RPMI7951 (cell line): ENCODE measurements around the gene CABLES2. TPM values are rescaled to one million over a fixed set of nuclear protein-coding genes. Genes with fewer than 3 reads are reported as not detected.

Experiments
- DNase-seq: peaks from one replicate; pipeline ENCODE4 v3.0.0-alpha.2; 2012; ENCODE audit warnings: low read depth
- total RNA-seq: library from RNA; depleted of rRNA; stranded (reverse); fragments of >200 nt; shearing (Covaris generic); gene quantifications from 2 replicates; pipeline ENCODE4 v1.2.3, GENCODE V29; 2014; rRNA removed

Gene CABLES2
- total RNA-seq, 1 experiment from 2014 or later: 4.7 TPM

DNA sequence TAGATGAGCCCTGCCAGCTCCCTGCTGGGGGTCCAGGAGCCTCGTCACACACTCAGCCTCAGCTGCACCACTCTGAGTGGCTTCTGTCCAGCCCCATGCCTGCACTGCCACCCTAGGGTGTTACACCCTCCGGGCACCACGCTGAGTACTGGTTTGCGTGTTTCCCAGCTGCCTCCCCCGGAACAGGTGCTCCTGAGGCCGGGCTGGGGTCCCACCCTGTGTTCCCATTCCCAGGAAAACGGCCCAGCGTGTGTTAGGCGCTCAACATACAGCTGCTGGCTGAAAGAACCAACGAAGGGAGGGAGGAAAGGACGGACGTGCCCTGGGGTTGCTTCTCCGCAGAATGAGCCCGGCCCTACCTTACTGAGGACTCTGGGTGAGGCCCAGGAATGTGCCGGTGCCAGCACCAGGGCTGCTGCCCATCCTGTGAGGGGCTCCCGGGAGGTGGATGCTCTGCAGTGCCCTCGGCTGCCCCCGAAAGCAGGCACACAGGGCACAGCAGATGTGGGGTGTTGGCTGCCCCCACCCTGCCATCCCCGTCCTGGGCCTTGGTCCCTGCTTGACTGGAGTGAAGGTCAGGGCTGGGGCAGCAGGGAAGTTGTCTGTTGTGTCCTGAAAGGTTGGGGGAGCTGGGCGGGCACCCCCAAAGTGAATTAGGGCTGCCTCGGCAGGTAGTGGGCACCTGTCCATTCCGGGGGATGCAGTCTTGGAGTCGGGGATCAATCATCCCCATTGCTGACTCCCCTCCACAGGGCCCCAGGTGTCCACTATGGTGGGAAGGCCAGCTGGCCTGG is 56.3 kb downstream of the CABLES2 start:
- DNase-seq: no peak

DNA sequence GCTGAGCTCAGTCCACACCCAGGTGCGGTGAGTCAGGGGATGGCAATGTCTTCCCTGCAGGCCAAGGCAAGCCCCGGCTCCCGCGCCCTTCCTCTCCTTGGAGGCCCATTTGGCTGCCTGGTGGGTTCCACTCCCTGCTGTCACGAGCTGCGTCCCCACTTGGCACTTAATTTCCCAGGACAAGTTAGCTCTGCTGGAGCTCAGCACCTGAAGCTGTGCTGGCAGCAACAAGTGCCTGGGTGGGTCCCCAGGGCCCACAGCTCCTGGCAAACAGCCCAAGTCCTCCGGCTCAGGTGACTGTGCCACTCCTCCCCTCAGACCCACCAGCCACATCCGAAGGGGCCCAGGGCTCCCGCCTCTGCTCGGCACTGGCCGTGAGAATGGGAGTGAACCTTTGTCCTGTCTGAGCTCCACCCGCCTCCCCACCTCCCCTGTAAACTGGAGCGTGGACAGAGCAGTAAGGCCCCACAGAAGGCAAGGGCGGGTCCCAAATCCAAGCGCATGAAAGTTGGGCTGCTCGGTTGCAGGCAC is 56.9 kb downstream of the CABLES2 start:
- peak; percentile 66 for DNase-seq

DNA sequence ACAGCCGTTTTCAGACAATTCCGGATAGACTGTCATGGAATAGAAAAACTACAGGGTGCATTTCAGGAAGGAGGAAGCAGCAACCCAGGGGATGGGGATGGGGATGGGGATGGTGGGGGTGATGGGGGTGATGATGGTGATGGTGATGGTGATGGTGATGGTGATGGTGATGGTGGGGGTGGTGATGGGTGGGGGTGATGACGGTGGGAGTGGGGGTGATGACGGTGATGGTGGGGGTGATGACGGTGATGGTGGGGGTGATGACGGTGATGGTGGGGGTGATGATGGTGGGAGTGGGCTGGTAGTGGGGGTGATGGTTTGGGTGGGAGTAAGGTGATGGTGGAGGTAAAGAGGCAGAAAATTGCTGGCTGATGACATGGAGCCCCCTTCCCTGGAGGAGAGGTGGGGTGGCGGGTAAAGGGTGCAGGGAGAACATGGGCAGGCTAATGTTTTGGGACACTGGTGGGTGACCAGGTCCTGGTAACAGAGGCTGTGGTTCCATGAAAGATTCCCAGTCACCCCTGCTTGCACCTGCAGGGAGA is 57.5 kb downstream of the CABLES2 start:
- no peak for DNase-seq

DNA sequence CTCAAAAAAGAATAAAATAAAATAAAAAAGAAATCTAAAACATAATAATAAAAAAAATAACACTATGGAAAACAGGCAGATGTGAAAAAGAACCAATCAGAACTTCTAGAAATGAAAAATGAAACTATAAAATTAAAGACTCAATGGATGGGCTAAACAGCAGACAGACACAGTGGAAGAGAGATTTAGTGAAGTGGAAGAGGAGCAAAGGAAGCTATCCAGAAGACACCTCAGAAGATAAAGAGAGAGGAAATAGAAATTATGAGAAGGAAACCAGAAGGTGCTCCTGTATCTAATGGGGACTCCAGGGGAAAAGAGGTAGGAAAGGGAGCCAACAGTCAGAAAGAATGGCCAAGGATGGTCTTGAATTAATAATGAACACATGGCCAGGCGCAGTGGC is 58.5 kb downstream of the CABLES2 start:
- DNase-seq: no peak

DNA sequence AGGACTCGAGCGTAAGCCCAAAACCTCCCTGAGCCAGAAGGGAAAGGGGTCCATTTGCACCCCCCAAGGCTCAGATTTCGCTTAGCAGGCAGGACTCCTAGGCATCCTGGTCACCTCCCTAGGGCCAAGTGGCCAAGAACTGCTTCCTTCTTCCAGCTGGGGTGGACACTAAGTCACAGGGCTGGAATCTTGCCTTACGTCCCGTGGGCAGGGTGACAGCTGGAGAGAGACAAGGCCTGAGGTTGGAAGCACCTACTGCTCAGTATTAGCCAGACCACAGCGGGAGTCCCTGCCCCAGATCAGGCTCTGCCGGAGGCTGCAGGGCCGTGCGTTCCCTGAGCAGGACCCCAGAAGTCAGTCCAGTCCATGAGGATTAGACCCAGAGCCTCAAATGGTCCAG is 59.6 kb downstream of the CABLES2 start:
- DNase-seq: no peak

DNA sequence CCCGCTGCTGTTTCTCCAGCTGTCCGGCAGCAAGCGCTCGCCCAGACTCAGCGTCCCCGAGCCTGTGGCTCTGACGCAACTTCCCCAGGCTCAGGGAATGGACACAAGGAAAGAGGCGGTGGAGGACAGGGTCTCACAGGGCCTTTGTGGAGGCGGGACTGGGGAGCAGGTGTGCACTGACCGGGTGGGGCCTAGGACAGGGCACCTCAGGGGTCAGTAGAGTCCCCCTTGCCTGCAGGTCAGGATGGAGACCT is 60.0 kb downstream of the CABLES2 start:
- no peak for DNase-seq

DNA sequence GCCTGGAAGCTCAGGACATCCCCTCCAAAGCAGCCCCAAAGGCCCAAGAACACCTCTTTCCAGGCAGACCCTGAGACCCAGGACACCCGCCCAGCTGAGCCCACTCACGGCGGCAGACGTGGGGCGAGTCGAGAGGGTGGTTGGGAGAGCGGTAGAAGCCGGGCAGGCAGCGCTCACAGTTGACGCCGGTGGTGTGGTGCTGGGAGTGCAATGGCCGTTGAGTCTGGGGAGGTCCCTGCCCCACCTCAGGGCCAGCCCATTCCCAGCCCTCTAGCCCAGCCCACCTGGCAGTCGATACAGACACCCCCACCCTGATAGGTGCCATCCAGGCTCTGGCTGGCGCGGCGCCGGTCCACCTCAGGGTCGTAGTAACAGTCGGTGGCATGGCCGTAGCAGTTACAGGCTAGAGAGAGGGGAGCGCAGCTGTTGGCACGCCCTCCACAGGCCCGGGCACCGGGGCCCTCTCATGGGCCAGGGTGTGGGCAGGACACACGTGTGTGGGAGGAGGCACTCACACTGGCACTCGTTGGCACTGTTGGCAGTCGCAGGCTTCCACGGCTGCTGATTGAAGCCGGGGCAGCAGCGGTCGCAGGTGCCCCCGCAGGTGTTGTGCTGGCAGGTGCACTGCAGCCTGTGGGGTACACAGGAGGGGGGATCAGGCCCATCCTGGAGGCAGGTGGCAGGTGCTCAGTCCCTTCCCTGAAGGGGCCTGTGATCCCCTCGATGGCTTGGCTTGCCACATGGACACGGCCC is 60.5 kb downstream of the CABLES2 start:
- DNase-seq: no peak

DNA sequence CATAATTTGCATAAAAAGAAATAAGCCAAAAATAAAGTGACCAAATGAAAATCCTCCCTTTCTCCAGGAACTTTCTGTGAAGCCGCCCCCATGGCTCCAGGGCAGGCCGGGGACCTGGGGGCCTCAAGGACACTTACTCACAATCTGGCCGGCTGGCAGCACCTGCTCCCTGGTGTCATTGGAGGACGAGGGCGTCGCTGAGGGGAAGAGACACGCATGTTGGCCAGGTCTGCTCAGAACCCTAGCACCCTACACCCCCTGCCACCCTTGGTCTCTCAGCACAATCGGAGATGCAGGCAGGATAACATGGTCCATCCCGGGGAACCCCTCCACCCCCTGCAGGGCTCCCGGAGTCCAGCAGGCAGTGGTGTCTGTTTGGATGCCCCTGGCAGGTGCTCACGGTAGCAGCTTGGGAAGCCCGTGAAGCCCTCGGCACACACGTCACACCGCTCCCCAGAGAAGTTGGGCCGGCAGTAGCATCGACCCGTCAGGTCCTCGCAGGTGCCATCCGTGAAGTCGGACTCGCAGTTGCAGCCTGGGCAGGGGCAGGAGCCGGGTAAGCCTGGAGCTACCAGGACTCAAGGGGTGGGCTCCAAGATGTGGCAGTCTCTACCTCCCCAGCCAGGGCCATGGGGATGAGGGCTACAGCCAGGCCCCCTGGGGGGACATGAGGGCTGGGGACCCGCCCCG is 61.3 kb downstream of the CABLES2 start:
- DNase-seq: no peak

DNA sequence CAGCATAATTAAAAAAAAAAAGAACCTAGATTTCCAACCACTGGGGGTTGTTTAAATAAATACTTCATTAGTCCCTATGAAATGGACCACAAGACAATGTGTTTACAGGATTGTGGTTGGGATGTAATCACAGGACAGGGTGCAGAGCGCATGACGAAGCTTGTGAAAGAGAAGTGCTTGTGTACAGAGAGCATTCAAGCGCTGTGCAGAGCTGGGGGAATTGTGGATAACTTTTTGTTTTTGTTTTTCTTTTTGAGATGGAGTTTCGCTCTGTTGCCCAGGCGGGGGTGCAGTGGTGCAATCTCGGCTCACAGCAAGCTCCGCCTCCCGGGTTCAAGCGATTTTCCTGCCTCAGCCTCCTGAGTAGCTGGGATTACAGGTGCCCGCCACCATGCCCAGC is 62.3 kb downstream of the CABLES2 start:
- DNase-seq: peak; percentile 48

DNA sequence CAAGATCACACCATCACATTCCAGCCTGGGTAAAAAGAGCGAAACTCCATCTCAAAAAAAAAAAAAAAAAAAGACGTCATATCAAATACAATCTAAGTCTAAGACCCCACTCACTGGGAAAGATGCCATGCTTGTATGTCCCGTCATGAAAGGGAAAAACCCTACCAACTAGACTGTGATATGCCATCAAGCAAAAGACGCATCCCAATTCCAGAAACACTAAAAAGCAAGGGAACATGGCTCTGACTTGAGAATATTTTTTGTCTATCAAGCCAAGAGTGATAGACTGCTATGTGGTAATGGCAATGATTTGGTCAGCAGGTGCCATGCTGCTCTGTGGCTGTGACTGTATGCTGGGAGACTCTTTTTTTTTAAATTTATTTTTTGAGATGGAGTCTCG is 63.0 kb downstream of the CABLES2 start:
- DNase-seq: no peak

DNA sequence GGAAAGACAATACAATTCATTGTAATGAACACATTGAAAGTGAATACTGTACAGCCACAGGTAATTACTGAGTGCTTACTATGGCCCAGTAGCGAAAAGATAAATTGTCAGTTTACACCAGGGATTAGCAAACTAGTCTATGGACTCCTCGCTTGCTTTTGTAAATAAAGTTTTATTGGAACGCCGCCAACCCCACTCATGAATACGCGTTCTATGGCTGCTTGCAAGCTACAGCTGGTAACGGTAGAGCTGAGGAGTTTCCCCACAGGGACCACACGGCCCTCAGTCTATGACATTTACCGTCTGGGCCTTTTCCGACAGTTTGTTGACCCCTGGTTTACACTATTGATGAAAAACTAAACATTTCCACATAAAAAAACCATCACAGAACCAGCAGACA is 64.2 kb downstream of the CABLES2 start:
- DNase-seq: no peak

DNA sequence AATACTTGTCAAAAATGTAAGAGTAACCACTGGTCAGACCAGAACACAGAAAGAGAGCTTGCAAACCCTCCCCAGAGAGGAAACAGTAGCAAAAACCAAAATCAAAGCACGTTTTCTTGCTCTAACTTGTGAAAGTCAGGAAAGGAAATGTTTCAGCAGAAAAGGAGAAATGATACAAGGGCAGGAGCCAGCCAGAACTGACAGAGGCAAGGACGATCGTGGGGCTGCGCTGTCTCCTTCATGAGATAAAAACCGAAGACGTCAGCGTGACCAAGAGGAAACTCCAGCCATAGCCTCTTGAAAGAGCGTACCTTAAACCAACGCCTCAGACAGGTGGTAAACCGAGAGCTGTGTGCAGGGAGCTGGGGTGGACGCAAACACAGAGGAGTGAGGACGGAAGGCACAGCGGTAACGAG is 67.4 kb downstream of the CABLES2 start:
- no peak for DNase-seq

Other genes with a start within 250 kb of the CABLES2 start
- gene MTG2, start 224.3 kb downstream of the CABLES2 start, total RNA-seq: 21.1 and 28.1 TPM in 2 replicates
- gene HRH3, start 187.0 kb downstream of the CABLES2 start, total RNA-seq: not detected in 2 replicates
- gene OSBPL2, start 168.8 kb downstream of the CABLES2 start, total RNA-seq: 17.8 and 18.6 TPM in 2 replicates
- 215 and 229 TPM in 2 replicates for gene ADRM1, start 104.3 kb downstream of the CABLES2 start, total RNA-seq
- 36.6 and 44.8 TPM in 2 replicates for gene LAMA5, start 40.0 kb downstream of the CABLES2 start, total RNA-seq
- 2,665 and 2,752 TPM in 2 replicates for gene RPS21, start 20.2 kb downstream of the CABLES2 start, total RNA-seq
- gene RBBP8NL, start 20.3 kb upstream of the CABLES2 start, total RNA-seq: not detected in 2 replicates
- not detected in 2 replicates for gene GATA5, start 68.7 kb upstream of the CABLES2 start, total RNA-seq
- 60.2 and 62.4 TPM in 2 replicates for gene SLCO4A1, start 235.2 kb upstream of the CABLES2 start, total RNA-seq